K562 (cell line): ENCODE results near the gene NPTXR. TPM values are rescaled to one million over a fixed set of nuclear protein-coding genes. Genes with fewer than 3 reads are reported as not detected.

ENCODE experiments used
- ATAC-seq: fragments of 200-7000 bp; cut with Tn5 transposase; 3 replicates; pipeline ENCODE4 v1.9.1; 2020; ENCODE audit warnings: moderate library complexity
- BruUV-seq: library from RNA; stranded (reverse); fragments of 400-500 nt; replicated peaks from 2 replicates; lab custom pipeline; 2021; lab: Mats Ljungman, UMichigan
- CTCF ChIA-PET: fragments of 300-600 bp; formaldehyde crosslinking; extraction: SDS; loops from one replicate; lab custom pipeline; 2021; ENCODE audit warnings: low intra/inter-chr PET ratio; lab: Yijun Ruan, JAX
- POLR2A ChIA-PET: fragments of 300-600, 350-650 bp; sonication (Branson Sonifier 250); formaldehyde crosslinking; extraction: SDS; loops from one replicate; lab custom pipeline; 2021; ENCODE audit warnings: antibody characterized with exemption, inconsistent platforms; lab: Yijun Ruan, JAX
- DNase-seq, 4 experiments: peaks; one replicate each; pipeline versions ENCODE4 v3.0.0 to v3.0.0-alpha.2; 2011 to 2018; ENCODE audit warnings: low spot score in 3 of 4, mixed read lengths in 3 of 4; ENCODE audit errors: extremely low read depth in 1 of 4
- FAIRE-seq: peaks from 2 replicates; lab custom pipeline; 2011; peaks lifted over from hg19 to GRCh38; lab: Jason Lieb, UNC
- H2AFZ ChIP-seq: 2 replicates; pipeline ENCODE4 v1.6.0; 2011; ENCODE audit warnings: low read depth, low read length, control low read depth, inconsistent platforms
- H3K27ac ChIP-seq: fragments of 200-600 bp; 3 replicates; pipeline ENCODE4 v1.8.0; 2011; ENCODE audit warnings: low read depth, mild to moderate bottlenecking, control low read depth, inconsistent platforms, low read length, moderate library complexity, mixed read lengths; ENCODE audit errors: extremely low read depth
- H3K27me3 ChIP-seq, 2 experiments: fragments of 300-600 bp in 1 of 2; 2 replicates in 1 of 2; 3 replicates in 1 of 2; pipeline versions ENCODE4 v1.6.0 to v1.8.0; 2011; ENCODE audit warnings: inconsistent platforms in 2 of 2, low read length in 2 of 2, mild to moderate bottlenecking in 1 of 2, mixed read lengths in 1 of 2, moderate library complexity in 1 of 2; ENCODE audit not compliant: control insufficient read depth in 2 of 2, insufficient read depth in 2 of 2
- H3K36me3 ChIP-seq: fragments of 300-600 bp; 3 replicates; pipeline ENCODE4 v1.8.0; 2011; ENCODE audit warnings: mild to moderate bottlenecking, low read length, inconsistent platforms; ENCODE audit not compliant: control insufficient read depth, insufficient read depth
- H3K4me1 ChIP-seq, 2 experiments: fragments of 200-600 bp in 1 of 2; replicated peaks in 1 of 2; 2 replicates in 1 of 2; 3 replicates in 1 of 2; pipeline versions ENCODE4 v1.5.1 to v1.8.0; 2011; ENCODE audit warnings: inconsistent platforms in 2 of 2, low read length in 2 of 2, mild to moderate bottlenecking in 1 of 2, mixed read lengths in 1 of 2, moderate library complexity in 1 of 2; ENCODE audit not compliant: control insufficient read depth in 2 of 2, insufficient read depth in 2 of 2
- H3K4me2 ChIP-seq: 2 replicates; pipeline ENCODE4 v1.6.1; 2011; ENCODE audit warnings: low read length, control low read depth, inconsistent platforms, mixed read lengths; ENCODE audit not compliant: insufficient read depth
- H3K4me3 ChIP-seq: fragments of 200-600 bp; sonication (generic), shearing (Covaris generic); 2 replicates; pipeline ENCODE4 v1.5.1; 2016; ENCODE audit warnings: control low read depth, inconsistent platforms
- H3K79me2 ChIP-seq: fragments of 200-600 bp; 3 replicates; pipeline ENCODE4 v1.8.0; 2011; ENCODE audit warnings: low read length, inconsistent platforms; ENCODE audit not compliant: control insufficient read depth, insufficient read depth
- H3K9ac ChIP-seq, 2 experiments: 2 replicates each; pipeline versions ENCODE4 v1.6.0 to v1.6.1; 2011; ENCODE audit warnings: low read depth in 2 of 2, low read length in 2 of 2, control low read depth in 1 of 2, inconsistent platforms in 1 of 2, mild to moderate bottlenecking in 1 of 2, mixed read lengths in 1 of 2; ENCODE audit not compliant: insufficient read depth in 1 of 2
- H3K9me1 ChIP-seq: one replicate; pipeline ENCODE4 v1.6.0; 2011; ENCODE audit warnings: inconsistent platforms, mild to moderate bottlenecking, low read length, moderate library complexity; ENCODE audit not compliant: control insufficient read depth, insufficient read depth
- H3K9me3 ChIP-seq: replicated peaks from 2 replicates; pipeline ENCODE4 v1.5.1; 2011; ENCODE audit warnings: low read depth, low read length, inconsistent platforms; ENCODE audit not compliant: control insufficient read depth, insufficient read depth
- H4K20me1 ChIP-seq: replicated peaks from 2 replicates; pipeline ENCODE4 v1.6.1; 2011; ENCODE audit warnings: low read length, inconsistent platforms, mixed read lengths; ENCODE audit not compliant: control insufficient read depth, insufficient read depth
- ATF7 ChIP-seq: fragments of 450-650 bp; IDR thresholded peaks from 2 replicates; pipeline ENCODE4 v1.7.1; 2014; ENCODE audit warnings: mild to moderate bottlenecking, moderate library complexity
- CBX3 ChIP-seq, 2 experiments: IDR thresholded peaks; 1 replicate in 1 of 2; 2 replicates in 1 of 2; pipeline ENCODE4 v1.6.1; 2012; ENCODE audit warnings: inconsistent platforms in 2 of 2, low read length in 2 of 2, borderline replicate concordance in 1 of 2, control low read depth in 1 of 2
- CEBPG ChIP-seq, 3 experiments: fragments of 200-800 bp in 1 of 3; sonication (Bioruptor generic) in 1 of 3; sonication (generic) in 1 of 3; formaldehyde crosslinking in 1 of 3; IDR thresholded peaks in 2 of 3; conservative IDR thresholded peaks in 1 of 3; 2 replicates each; pipeline versions ENCODE4 v1.6.1 to v1.8.0; 2016 to 2022; ENCODE audit warnings: missing compliant biosample characterization in 2 of 3, missing genetic modification characterization in 2 of 3, mild to moderate bottlenecking in 1 of 3, missing genetic modification reagents in 1 of 3
- NFYB ChIP-seq: IDR thresholded peaks from 2 replicates; pipeline ENCODE4 v1.6.1; 2011; ENCODE audit warnings: mild to moderate bottlenecking, moderate library complexity; ENCODE audit not compliant: insufficient read length; ENCODE audit errors: extremely low read depth
- RAD51 ChIP-seq: fragments of 450-650 bp; IDR thresholded peaks from 2 replicates; pipeline ENCODE4 v1.7.1; 2016; ENCODE audit warnings: low read depth, mild to moderate bottlenecking, borderline replicate concordance
- WGBS: fragments of 100-300 bp; shearing (Covaris generic); methylation state at CpG from one replicate; pipeline ENCODE4 v1.1.6; 2016; ENCODE audit warnings: low coverage, mixed read lengths; ENCODE audit not compliant: insufficient coverage; ENCODE audit errors: missing lambda C conversion rate; 5-methylcytosine and 5-hydroxymethylcytosine counted together
- in situ Hi-C: fragments of 300-500 bp; cut with MboI; formaldehyde crosslinking; loops from 4 replicates; pipeline ENCODE4 v1.15.0; 2018; ENCODE audit warnings: inconsistent platforms, mixed read lengths
- intact Hi-C: fragments of 100-400 bp; cut with micrococcal nuclease; formaldehyde crosslinking; loops from 2 replicates; pipeline ENCODE4 v1.14.2; 2022
- polyA plus RNA-seq, 8 experiments: library from polyadenylated mRNA; depleted of rRNA in 4 of 8; stranded (reverse) in 5 of 8; unstranded in 3 of 8; fragments of >200 nt; fragmentation: Nextera tagmentation in 2 of 8; fragmentation: Illumina TruSeq in 1 of 8; extraction: Ambion mirVana in 2 of 8; extraction: Trizol in 1 of 8; gene quantifications; 2 replicates each; pipeline versions ENCODE4 v1.2.1 to v1.2.3, GENCODE V29; 2011 to 2014; ENCODE audit warnings: inconsistent platforms in 1 of 8, missing spikeins in 1 of 8
- total RNA-seq, 7 experiments: library from RNA; depleted of rRNA in 6 of 7; stranded (reverse); fragments of >200 nt in 6 of 7; fragmentation: Illumina TruSeq in 2 of 7; extraction: Trizol in 2 of 7; gene quantifications; 2 replicates each; pipeline versions ENCODE4 v1.2.1 to v1.2.3, GENCODE V29; 2011 to 2021; ENCODE audit warnings: low replicate concordance in 1 of 7
- TF ChIP-seq, protein P1 (sequence below), 2 experiments: fragments of 450-650 bp; formaldehyde crosslinking in 1 of 2; IDR thresholded peaks; 2 replicates each; pipeline versions ENCODE4 v1.4.0 to v1.6.1; 2014 to 2020; ENCODE audit warnings: mild to moderate bottlenecking in 2 of 2, borderline replicate concordance in 1 of 2, low read depth in 1 of 2
- TF ChIP-seq, protein P2 (sequence below): fragments of 250-450 bp; sonication (Bioruptor Pico); IDR thresholded peaks from 2 replicates; pipeline ENCODE4 v1.5.0; 2021

NPTXR gene
- total and polyA plus RNA-seq, 9 of the 15 experiments (the other 6 are each of a cell fraction or from before 2014, with no cell fraction given): 0.01 to 3.1 (median 1.1) TPM

DNA sequence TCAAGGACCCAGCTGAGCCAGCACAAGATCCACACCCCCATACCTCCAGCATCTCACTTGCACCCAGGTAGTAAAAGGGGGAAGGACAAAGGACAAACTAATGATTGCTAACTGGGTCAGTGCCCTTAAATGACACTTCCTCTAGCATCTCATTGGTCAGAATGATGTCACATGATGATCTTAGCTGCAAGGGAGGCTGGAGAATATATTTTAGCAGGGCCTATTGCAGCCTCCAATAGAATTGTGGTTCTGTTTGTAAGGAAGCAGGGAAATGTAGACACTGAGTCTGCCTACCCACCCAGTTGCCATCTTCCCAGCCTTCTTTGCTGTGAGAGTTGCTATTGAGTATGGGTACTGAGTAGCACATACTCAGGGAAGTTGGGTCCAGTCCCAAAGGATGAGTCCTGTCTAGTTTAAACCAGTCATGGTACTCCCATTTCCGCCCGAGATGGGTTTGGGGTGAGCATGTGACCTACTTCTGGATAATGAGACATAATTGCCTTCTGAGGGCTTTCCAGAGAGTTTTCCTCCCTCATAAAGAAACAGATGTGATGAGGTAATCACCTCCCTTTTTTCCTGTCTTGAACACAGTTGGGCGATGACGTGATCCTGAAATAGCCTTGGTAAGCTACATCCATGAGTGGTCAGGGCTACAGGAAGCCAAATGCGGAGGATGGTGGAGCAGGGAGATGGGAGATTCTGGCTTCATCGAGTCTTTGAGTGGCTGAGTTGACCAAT lies 44.4 kb downstream of the NPTXR start:
- FAIRE-seq (no peak), ATAC-seq (no peak), DNase-seq (peak in 1 of 4 experiments; percentile 26)
- H3K4me2 ChIP-seq: no peak overlapping the region
- no peaks in the 10 kb centered on the region for H3K79me2 ChIP-seq
- H3K9ac ChIP-seq: no peak overlapping the region
- H3K4me3 ChIP-seq: no peak overlapping the region
- peaks cover 5% of the 10 kb centered on the region; the same call in 1 of the 2 replicates for H3K9me3 ChIP-seq
- BruUV-seq: no TSS peak
- H3K36me3 ChIP-seq: no peaks in the 10 kb centered on the region
- H3K27ac ChIP-seq: no peak overlapping the region
- H2AFZ ChIP-seq: no peak overlapping the region
- peaks cover 0 to 2% of the 10 kb centered on the region in 2 experiments; a peak in 3 of 5 replicates for H3K4me1 ChIP-seq
- ChIA-PET POLR2A (no interaction called here), CTCF (no interaction called here)
- WGBS: 17% methylated on average over 6 of the region's 6 CpGs
- H4K20me1 ChIP-seq: no peaks in the 10 kb centered on the region
- intact Hi-C loops: no loop called here
- no peaks in the 10 kb centered on the region for H3K9me1 ChIP-seq
- in situ Hi-C loops: no loop called here
- H3K27me3 ChIP-seq: peaks cover 0 to 5% of the 10 kb centered on the region in 2 experiments; a peak in 1 of 5 replicates
- TF ChIP-seq RAD51 (peak; percentile 48; the same call in 1 of the 2 replicates), CBX3 (IDR thresholded peaks at IDR 0.05; ENCODE audit: borderline replicate concordance in 1 of 2, low read length in 2 of 2) (peak in 1 of 2 experiments; percentile 75; a peak in 1 of 3 replicates), CEBPG (CRISPR knock-in tag; IDR thresholded peaks at IDR 0.05) (no peak), CEBPG (tag; conservative IDR thresholded peaks at IDR 0.05 in 1 of 2, IDR thresholded peaks at IDR 0.05 in 1 of 2) (0 out of 4 replicates have a peak, but pooled peaks of 1 of the 2 experiments have one; percentile 19), ATF7 (peak; percentile 26; the same call in 1 of the 2 replicates), NFYB (peak; percentile 80)
- TF ChIP-seq, protein P1, sequence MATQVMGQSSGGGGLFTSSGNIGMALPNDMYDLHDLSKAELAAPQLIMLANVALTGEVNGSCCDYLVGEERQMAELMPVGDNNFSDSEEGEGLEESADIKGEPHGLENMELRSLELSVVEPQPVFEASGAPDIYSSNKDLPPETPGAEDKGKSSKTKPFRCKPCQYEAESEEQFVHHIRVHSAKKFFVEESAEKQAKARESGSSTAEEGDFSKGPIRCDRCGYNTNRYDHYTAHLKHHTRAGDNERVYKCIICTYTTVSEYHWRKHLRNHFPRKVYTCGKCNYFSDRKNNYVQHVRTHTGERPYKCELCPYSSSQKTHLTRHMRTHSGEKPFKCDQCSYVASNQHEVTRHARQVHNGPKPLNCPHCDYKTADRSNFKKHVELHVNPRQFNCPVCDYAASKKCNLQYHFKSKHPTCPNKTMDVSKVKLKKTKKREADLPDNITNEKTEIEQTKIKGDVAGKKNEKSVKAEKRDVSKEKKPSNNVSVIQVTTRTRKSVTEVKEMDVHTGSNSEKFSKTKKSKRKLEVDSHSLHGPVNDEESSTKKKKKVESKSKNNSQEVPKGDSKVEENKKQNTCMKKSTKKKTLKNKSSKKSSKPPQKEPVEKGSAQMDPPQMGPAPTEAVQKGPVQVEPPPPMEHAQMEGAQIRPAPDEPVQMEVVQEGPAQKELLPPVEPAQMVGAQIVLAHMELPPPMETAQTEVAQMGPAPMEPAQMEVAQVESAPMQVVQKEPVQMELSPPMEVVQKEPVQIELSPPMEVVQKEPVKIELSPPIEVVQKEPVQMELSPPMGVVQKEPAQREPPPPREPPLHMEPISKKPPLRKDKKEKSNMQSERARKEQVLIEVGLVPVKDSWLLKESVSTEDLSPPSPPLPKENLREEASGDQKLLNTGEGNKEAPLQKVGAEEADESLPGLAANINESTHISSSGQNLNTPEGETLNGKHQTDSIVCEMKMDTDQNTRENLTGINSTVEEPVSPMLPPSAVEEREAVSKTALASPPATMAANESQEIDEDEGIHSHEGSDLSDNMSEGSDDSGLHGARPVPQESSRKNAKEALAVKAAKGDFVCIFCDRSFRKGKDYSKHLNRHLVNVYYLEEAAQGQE (IDR thresholded peaks at IDR 0.05; ENCODE audit: borderline replicate concordance): 0 out of 2 replicates have a peak, but pooled peaks have one; percentile 10
- TF ChIP-seq, protein P1 (CRISPR knock-in tag; IDR thresholded peaks at IDR 0.05; ENCODE audit: low read depth): no peak
- TF ChIP-seq, protein P2, sequence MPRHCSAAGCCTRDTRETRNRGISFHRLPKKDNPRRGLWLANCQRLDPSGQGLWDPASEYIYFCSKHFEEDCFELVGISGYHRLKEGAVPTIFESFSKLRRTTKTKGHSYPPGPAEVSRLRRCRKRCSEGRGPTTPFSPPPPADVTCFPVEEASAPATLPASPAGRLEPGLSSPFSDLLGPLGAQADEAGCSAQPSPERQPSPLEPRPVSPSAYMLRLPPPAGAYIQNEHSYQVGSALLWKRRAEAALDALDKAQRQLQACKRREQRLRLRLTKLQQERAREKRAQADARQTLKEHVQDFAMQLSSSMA (CRISPR knock-in tag): no peak
